Activated CD4-positive, CD25-positive, alpha-beta regulatory T cell treated with anti-CD3 and anti-CD28 coated beads, Interleukin-2, amount 50 U/mL, for 24 hours (primary cell): Measurements from ENCODE around the gene DZIP3.
A peak's percentile ranks its signal among the peaks of the same experiment; 100 is the strongest.
"Not testable (repeated sequence)": the region's sequence is repeated elsewhere in the genome, so short reads cannot be mapped to it uniquely, and the experiment has no call there.

Experiments
- ATAC-seq, 2 donors: fragments of 150-1000 bp; cut with Tn5 transposase; one replicate each; pipeline ENCODE4 v1.10.0; 2021; ENCODE audit warnings: mild to moderate bottlenecking in 1 of 2, moderate library complexity in 1 of 2

The DZIP3 gene

DNA sequence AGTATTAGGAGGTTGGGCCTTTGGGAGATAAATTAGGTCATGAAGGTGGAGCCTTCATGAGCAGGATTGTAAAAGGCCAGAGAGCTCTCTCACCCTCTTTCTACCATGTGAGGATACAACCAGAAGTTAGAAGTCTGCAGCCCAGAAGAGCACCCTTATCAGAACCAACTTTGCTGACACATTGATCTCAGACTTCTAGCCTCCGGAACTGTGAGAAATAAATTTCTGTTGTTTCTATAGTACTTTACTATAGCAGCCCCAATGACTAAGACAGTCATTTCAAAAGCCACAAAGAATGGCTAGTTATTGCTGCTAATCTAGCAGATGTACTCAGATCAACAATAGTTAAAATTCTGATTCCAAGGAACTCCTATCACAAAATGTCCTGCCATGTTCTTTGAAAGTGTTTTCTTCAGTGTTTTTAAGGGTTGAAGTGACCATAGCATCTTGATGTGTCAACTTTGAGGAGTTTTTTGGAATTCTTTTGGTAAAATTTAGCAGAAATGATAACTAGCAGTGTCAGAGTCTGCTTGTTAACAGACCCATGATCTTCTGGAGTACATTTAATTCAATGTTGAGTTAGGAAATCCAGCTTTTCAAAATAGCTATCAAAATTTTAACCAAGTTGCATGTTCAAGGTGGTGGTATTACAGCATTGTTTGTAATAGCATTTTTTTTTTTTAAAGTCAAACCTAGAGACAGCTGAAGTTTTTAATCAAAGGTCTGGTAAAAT is 10.3 kb downstream of the DZIP3 start:
- ATAC-seq = peak; percentile 74 to 76

DNA sequence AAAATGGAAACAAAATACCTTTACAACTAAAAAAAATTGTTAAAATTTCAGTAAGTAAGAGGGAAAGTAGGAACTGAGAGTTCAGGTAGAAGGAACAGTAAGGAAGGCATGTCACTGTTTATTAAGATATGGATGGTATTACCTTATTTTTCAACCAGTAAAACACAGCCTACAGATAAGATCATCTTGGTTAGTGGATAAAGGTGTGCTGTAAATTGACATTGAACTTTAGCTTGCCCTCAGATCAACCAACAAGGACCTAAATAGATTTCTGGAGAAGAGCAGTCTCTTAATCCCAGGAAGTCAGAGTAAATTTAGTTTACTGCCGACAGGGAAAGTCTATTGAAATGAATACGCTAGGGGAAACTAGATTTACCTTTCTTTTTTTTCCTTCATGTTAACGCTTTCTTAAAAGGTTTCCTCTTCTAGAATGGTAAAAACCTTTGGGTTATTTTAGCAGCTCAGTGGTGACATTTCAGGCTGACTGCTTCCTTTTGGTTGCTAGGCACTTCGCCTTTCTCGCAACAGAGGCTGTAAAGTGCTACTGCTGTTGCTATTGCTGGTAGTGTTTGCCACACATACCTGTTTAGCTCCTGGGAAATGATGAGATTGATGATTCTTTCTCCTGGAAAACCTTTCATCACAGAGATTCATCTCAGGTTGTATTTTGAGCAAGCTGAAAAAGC is 12.9 kb downstream of the DZIP3 start:
- peak in 1 of 2 donors; percentile 36 for ATAC-seq

DNA sequence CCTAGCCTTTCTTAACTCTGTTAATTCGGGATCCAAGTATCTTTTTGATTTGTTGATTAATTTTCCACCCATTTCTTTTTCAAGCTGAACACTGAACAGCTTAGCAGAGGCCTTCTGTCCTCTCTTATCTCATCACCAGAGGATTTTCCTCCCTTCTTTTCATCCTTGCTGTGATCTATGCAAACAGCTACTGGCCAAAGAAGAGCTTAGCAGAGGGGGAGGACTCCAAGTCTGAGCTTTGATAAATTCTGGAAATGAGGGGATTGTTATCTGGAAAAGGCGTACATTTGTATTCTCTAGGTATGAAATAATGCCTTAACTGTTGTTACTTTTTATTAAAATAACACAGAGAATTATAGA is 13.4 kb downstream of the DZIP3 start:
- no peak for ATAC-seq

DNA sequence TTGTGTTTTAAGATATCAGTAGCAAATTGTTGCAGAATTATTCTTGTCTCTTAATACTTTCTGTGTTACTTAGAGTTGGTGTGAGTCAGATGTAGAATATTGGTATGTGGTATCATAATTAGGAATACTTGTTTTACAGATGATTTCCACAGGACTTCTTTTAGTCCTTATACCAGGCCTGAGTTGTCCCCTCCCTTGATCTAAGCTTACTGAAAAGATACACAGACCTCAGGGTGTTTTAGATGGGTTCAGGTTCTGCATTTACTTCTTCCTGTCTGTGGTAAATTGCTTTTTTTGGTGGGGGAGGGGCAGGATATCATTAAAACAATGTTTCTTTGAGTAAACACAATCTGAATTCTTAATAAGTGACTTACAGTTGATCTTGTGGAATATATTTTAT is 14.2 kb downstream of the DZIP3 start:
- ATAC-seq = peak in 1 of 2 donors; percentile 32

DNA sequence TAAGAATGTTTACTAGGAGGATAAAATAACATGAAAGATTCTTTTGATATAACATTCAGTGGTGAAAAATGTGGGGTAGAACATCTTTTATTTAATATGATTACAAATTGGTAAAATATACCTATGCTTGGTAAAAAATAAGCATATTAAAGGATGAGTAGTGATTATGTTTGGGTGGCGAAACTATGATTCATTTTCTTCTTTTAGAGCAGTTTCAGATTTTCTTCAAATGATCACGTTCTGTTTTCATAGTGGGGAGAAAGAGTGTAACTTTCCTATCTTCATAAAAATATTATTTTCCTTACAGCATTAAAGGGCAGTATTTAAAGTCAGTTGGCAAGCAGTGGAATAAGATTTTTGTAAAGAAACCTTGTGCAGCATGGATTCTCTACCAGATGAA is 15.5 kb downstream of the DZIP3 start:
- ATAC-seq = peak; percentile 34 to 58

DNA sequence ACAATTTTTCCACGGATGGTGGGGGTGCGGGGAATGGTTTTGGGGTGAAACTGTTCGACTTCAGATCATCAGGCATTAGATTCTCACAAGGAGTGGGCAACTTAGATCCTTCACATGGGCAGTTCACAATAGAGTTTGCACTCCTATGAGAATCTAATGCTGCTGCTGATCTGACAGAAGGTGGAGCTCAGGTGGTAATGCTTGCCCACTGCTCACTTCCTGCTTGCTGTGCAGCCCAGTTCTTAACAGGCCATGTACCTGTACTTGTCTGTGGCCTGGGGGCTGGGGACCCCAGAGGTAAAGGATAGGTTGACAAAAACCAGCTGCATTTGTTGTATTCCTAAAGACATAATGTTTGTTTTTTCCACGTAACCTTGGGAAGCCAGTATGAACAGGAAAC is 16.0 kb downstream of the DZIP3 start:
- no peak for ATAC-seq

DNA sequence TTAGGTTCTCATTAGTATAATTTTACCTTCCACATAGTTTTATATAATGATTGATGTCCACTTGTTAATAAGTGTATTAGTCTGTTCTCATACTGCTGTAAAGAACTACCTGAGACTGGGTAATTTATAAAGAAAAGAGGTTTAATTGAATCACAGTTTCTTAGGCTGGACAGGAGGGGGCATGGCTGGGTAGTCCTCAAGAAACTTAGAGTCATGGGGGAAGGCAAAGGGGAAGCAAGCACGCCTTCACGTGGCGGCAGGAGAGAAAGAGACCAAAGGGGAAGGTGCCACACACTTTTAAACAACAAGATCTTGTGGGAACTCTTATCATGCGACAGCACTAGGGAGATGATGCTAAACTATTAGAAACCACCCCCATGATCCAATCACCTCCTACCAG is 19.2 kb downstream of the DZIP3 start:
- ATAC-seq = no peak

DNA sequence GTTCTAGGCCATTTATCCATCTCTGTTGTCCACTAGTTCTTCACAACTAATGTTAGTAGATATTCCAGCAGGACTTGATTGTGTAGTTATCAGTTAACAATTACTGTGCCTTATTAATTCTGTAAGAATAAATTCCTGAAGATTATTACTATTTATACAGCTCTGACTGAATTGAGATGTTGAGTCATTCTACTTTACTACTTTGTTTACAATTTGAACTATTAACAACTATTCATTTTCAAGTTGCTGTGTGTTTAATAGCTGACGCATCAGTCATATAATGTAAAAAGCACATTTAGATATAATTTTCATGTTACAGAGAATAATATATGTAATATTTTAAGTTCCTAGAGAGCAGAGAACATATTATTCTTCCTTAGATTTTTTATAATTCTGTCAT is 21.1 kb downstream of the DZIP3 start:
- no peak for ATAC-seq

DNA sequence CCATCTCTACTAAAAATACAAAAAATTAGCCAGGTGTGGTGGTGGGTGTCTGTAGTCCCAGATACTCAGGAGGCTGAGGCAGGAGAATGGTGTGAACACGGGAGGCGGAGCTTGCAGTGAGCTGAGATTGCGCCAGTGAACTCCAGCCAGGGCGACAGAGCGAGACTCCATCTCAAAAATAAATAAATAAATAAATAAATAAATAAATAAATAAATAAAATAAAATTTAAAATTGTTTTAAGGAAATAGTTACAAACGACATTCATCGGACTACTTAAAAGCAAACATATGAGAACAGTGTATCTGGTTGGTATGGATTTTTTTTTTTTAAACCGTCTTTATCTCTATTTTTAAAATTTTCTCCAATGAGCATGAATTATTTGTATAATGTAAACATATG is 26.6 kb downstream of the DZIP3 start:
- not testable (repeated sequence) for ATAC-seq

DNA sequence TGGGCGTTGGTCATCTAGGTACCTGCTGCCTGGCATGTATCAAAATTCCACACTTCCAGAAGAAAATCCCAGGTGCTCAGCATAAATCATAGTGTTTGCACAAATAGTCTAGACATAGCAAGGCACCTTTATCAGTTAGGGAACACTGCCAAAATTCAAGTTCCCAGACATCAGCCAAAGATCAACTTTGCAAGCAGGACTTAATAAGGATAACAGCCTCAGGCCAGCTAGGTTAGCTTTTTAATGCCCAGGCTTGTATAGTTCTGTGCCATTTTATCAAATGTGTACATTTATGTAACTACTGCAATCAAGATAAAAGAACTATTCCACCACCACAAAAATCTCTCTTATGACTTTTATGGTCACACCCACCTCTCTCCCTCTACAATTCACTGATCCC is 30.7 kb downstream of the DZIP3 start:
- ATAC-seq = no peak

DNA sequence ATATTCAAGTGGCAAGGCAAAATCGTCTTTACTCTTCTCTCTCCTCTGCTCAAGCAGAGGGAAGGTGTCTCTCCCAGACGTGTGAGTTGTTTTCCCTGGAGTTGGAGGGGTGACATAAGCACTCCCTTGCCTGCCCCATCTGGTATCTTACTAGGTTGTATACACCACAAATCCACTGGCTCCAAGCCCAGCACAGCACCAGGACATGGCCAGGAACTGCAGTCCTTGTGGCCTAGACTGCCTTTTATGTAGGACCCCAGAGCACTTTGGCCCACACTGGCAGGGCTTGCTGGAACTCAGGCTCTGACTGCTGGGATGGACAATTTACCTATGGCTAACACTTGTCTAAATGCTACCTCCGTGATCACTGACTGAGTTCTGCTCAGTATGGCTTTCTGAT is 34.0 kb downstream of the DZIP3 start:
- ATAC-seq = no peak

DNA sequence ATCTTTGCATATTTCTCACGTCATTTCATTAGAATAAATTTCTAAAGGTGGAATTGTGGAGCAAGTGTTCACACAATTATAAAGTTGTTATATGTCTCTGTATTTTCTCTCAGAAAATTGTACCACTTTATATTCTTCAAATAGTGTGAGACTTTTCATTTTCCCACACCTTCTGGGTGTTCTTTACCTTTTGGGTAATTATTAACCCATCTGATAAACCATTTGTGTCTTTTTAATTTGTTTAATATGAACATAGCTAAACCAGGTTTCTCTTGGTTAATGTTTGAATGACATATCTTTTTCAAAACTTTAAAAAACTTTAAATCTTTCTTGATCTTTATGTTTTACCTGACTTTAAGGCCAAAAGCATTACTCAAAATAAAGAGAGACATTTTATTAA is 40.5 kb downstream of the DZIP3 start:
- no peak for ATAC-seq

DNA sequence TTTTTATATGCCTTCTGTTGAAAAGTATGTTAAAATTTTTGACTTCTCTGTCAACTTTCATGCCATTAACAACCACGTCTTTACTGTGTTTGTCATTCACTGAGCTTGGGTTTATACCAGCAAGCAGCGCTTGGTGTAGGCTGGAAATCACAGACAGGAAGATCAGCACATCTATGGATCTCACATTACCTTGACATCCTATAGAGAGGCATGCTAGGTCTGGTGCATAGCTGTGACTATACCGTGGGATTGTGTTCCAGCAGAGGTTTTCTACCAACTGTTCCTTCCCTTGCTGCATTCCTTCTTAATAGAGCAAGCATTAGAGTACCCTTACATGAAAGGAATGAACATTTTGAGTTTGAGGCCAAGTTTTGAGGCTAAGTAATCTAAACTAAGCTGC is 53.0 kb downstream of the DZIP3 start:
- ATAC-seq = no peak

DNA sequence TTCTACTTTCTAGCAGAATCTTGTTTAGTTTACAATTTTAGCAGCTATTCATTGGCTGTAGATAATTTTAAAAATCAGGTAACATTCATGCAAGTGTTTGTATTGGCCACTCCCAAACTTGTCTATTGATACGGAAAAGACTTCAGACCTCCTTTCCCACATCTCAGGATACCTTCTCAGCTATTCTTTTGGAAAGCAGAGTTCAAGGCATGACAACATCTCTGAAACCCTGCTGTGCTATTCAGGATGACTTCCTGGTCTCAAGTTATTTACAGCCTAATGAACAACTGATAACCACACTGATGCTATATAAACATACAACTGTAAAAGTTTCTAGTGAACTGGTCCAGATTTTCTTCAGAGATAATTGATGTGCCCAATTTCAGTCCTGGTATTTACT is 55.8 kb downstream of the DZIP3 start:
- ATAC-seq = no peak

DNA sequence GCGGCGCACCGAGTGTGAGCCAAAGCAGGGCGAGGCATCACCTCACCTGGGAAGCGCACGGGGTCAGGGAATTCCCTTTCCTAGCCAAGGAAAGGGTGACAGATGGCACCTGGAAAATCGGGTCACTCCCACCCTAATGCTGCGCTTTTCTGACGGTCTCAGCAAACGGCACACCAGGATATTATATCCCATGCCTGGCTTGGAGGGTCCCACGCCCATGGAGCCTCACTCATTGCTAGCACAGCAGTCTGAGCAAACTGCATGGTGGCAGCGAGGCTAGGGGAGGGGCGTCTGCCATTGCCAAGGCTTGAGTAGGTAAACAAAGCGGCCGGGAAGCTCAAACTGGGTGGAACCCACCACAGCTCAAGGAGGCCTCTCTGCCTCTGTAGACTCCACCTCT is 66.1 kb downstream of the DZIP3 start:
- not testable (repeated sequence) for ATAC-seq

DNA sequence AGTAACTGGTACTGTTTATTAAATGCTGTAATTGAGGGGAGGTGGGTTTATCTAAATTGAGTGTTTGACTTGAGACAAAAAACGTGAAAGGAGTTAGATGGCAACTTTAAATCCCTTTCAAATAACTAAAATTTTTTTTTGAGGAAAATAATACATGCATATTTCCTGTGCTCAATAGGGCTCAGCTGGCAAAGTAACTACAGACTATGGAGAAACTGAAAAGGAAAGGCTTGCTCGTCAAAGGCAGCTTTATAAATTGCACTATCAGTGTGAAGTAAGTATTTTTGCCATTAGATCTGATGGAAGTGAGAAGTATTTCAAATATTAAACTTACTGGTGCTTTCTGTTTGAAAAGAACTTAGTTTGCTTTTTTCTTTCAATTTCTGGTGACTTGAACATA is 72.2 kb downstream of the DZIP3 start:
- no peak for ATAC-seq

DNA sequence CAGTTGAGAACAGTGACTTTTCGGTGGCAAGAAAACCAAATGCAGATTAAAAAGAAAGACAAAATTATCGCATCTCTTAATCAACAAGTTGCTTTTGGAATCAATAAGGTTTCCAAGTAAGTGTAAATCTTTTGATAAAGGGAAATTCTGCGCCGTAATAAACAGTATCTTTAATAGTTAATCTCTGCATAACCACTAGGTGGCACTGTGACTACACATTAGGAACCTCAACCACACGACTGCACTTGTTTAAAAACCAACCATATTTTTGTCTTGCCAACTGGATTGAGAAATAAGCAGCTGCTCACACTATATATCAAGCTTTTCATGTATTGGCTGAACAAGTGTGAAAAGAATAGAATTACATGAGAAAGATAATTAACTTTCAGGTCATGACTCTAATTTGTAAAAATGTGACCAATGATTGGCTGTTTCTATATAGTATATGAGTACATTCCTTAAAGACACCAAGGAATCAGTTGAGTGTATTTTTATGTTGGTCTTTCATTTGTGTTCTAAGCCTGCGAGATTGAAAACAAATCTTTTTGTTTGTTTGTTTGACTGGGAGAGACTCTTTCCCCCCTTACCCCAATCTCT is 72.7 kb downstream of the DZIP3 start:
- ATAC-seq = peak; percentile 63 to 64

DNA sequence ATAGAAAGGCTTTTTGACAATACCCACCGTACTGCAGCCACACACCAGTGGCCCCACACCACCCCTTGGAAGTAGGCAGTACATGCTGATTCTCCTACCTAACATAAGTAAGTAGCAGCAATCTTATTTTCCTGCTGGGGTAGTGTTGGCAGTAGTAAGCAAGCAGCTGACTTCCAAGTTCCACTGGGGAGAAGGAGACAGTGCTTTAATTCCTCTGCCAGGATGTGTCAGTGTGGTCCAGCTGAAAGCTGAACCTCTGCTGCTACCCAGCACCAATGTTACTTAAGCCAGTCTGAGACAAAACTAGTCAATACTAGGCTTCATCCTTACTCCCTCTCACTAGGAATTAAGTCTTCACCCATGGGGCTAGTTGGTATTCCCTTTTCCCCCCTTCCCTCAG is 74.7 kb downstream of the DZIP3 start:
- no peak for ATAC-seq

DNA sequence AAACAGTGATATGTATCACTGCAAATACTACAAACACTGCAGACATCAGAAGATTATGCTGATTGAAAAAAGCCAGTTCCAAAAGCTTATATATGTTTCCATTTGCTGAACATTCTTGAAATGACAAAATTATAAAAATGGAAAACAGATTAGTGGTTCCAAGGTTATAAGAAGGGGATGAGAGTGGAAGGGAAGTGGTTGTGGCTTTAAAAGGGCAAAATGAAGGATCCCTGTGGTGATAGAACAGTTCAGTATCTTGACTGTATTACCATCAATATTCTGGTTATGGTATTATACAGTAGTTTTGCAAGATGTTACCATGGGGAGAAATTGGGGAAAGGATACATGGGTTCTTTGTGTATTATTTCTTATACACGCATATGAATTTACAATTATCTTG is 77.8 kb downstream of the DZIP3 start:
- no peak for ATAC-seq

DNA sequence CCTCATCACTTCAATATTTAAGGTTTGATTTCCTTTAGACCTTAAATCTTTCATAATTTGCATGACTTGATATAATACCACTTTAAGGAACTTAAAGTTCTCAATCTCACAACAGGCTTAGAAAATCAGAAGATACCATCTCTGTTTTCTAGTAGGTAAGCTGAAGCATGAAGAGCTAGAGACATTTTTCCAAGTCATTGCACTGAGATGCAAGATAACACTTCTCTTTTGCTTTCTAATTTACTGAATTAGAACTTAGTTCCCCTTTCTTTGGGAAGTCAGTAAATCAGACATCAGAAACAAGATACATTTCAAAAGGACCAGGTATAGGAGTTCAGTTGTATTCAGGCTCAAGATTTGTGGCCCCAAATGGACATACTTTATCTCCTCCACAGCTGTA is 79.7 kb downstream of the DZIP3 start:
- ATAC-seq = no peak

DNA sequence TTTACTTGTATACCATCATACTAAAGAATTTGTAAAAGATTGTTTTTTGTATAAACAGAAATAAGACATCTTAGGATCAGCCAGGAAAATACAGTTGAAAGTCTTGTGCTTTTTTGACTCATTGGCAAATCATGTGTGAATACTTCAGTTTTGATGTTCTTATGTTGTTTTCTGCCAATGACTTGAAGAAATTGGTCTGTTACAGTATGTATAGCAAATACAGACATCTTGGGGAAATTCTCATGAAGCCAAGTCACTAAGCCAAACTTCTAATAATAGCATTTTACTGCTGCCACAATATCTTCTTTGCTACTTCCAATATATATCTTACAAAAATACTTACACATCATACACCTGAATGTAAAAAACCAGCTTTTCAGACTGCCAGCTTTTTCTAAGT is 83.2 kb downstream of the DZIP3 start:
- ATAC-seq = no peak

DNA sequence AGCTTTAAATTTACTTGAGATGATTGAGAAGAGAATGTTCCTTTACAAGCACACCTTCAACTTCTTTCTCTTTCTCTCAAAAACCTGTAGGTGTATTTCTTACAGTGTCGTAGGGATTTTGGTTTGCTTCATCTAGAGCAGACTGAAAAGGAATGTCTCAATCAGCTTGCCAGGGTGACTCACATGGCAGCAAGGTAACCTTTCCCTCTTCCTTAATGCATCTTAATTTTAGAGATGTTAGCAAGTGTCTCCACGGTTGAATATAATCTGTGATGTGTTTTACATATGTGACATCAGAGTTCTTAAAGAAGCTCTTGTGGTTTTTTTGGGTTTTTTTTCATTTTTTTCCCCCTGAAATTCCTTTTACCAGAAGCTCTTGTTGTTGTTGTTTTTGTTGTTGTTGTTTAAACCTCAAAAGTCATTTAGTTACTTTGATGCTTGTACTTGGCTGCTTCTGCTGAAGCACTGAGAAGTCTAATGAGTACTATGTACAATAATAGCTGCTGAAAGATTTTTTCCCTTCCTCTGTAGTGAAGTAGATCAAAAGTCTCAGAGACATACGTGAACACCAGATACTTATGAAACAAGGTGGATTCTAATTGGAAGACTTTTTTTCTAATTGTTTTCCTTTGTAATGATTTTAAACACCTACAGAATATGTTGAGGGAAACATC is 84.6 kb downstream of the DZIP3 start:
- ATAC-seq = no peak

DNA sequence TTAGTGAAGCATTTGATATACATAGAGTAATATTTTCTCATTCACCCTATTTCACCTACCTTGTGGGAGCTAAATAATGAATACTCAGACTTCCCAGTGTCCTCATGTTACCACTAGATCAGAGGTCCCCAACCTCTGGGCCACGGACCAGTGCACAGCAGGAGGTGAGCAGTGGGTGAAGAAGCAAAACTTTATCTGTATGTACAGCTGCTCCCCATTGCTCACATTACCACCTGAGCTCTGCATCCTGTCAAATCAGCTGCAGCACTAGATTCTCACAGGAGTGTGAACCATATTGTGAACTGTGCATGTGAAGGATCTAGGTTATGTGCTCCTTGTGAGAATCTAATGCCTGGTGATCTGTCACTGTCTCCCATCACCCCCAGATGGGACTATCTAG is 88.3 kb downstream of the DZIP3 start:
- ATAC-seq = no peak

DNA sequence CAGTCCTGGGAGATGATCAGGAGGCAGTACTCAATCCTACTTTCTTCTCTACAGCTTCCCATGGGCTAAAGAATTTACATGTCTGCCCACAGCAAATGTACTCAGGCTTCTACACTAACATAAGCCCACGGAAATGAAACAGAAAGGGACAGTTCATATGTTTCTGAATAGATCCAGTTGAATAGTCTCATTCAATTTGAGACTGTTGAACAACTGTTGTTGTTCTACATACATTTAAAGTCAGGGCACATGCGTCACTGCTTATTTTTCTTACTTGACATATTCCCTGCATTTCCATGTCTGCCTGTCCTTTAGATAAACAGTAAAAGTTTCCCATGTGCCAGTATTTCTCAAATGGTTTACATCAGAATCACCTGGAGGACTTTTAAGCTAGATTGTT is 102.8 kb downstream of the DZIP3 start:
- not testable (repeated sequence) for ATAC-seq
